COLO829 (cell line): ENCODE measurements around the gene HSD11B1L.
"Not testable (repeated sequence)": the region's sequence is repeated elsewhere in the genome, so short reads cannot be mapped to it uniquely, and the experiment has no call there.

Experiments used
- DNase-seq: peaks from one replicate; pipeline ENCODE4 v3.0.0; 2012; ENCODE audit warnings: low spot score

HSD11B1L gene

GRCh38 chr19:5700455-5701092 is 19.7 kb downstream of the HSD11B1L start:
- no peak for DNase-seq

- DNase-seq: not testable (repeated sequence)
Observed at GRCh38 chr19:5702053-5702410, 21.2 kb downstream of the HSD11B1L start.

- DNase-seq: no peak
Observed at GRCh38 chr19:5703819-5704818, 23.3 kb downstream of the HSD11B1L start.

- no peak for DNase-seq
Observed at GRCh38 chr19:5705552-5705951, 24.7 kb downstream of the HSD11B1L start.

- DNase-seq: no peak
Observed at GRCh38 chr19:5706876-5707573, 26.2 kb downstream of the HSD11B1L start.

GRCh38 chr19:5707576-5708575 is 27.0 kb downstream of the HSD11B1L start:
- DNase-seq: no peak

GRCh38 chr19:5711025-5711424 is 30.2 kb downstream of the HSD11B1L start:
- no peak for DNase-seq

- no peak for DNase-seq
Observed at GRCh38 chr19:5711713-5712161, 30.9 kb downstream of the HSD11B1L start.

- DNase-seq: no peak
Observed at GRCh38 chr19:5713228-5713627, 32.4 kb downstream of the HSD11B1L start.

- no peak for DNase-seq
Observed at GRCh38 chr19:5714816-5715215, 34.0 kb downstream of the HSD11B1L start.

- DNase-seq: no peak
Observed at GRCh38 chr19:5717215-5717935, 36.5 kb downstream of the HSD11B1L start.

- DNase-seq: no peak
Observed at GRCh38 chr19:5718037-5718578, 37.3 kb downstream of the HSD11B1L start.

GRCh38 chr19:5718579-5719273 is 37.9 kb downstream of the HSD11B1L start:
- DNase-seq: peak; percentile 42

GRCh38 chr19:5719274-5719960 is 38.6 kb downstream of the HSD11B1L start:
- DNase-seq: peak; percentile 13

GRCh38 chr19:5719961-5720790 is 39.3 kb downstream of the HSD11B1L start, which contains the start of the genes CATSPERD and LONP1:
CATSPERD (plus strand) TSS chr19:5720637; CDS start chr19:5720738, 101 bp downstream.
LONP1 (minus strand) TSS chr19:5720146; CDS start chr19:5720132, 14 bp downstream.
- peak; percentile 100 for DNase-seq

- DNase-seq: no peak
Observed at GRCh38 chr19:5727453-5728050, 46.7 kb downstream of the HSD11B1L start.

- DNase-seq: not testable (repeated sequence)
Observed at GRCh38 chr19:5733172-5733571, 52.3 kb downstream of the HSD11B1L start.
